Fibroblast of lung (primary cell): ENCODE results near the gene CHST11. TPM values are rescaled to one million over a fixed set of nuclear protein-coding genes. Genes with fewer than 3 reads are reported as not detected.

Experiments
- DNase-seq, 2 donors: peaks; one replicate each; pipeline versions ENCODE4 v3.0.0 to v3.0.0-alpha.2; 2010; ENCODE audit warnings: low read depth in 2 of 2
- H2AFZ ChIP-seq: 2 replicates; pipeline ENCODE4 v1.5.1; 2012; ENCODE audit warnings: low read length, control low read depth, inconsistent platforms
- H3K27ac ChIP-seq: 2 replicates; pipeline ENCODE4 v1.5.1; 2011; ENCODE audit warnings: low read length, control low read depth; ENCODE audit not compliant: insufficient read depth
- H3K27me3 ChIP-seq: 2 replicates; pipeline ENCODE4 v1.5.1; 2011; ENCODE audit warnings: mild to moderate bottlenecking, low read length; ENCODE audit not compliant: control insufficient read depth, insufficient read depth
- H3K36me3 ChIP-seq: 2 replicates; pipeline ENCODE4 v1.5.1; 2011; ENCODE audit warnings: low read length; ENCODE audit not compliant: control insufficient read depth, insufficient read depth
- H3K4me1 ChIP-seq: 2 replicates; pipeline ENCODE4 v1.5.1; 2011; ENCODE audit warnings: low read length; ENCODE audit not compliant: control insufficient read depth, insufficient read depth; ENCODE audit errors: extremely low read depth
- H3K4me2 ChIP-seq: 2 replicates; pipeline ENCODE4 v1.5.1; 2011; ENCODE audit warnings: low read length, control low read depth; ENCODE audit not compliant: insufficient read depth; ENCODE audit errors: extremely low read depth
- H3K4me3 ChIP-seq, 4 experiments: fragments of 200-600 bp in 1 of 4; sonication (generic) in 1 of 4; replicated peaks in 1 of 4; 2 replicates each; pipeline ENCODE4 v1.5.1; 2011 to 2016; ENCODE audit warnings: low read length in 4 of 4, low read depth in 3 of 4, mild to moderate bottlenecking in 3 of 4, control low read depth in 2 of 4, inconsistent platforms in 1 of 4, mixed read lengths in 1 of 4; ENCODE audit not compliant: insufficient read depth in 1 of 4; ENCODE audit errors: control extremely low read depth in 1 of 4
- H3K79me2 ChIP-seq: 2 replicates; pipeline ENCODE4 v1.5.1; 2012; ENCODE audit warnings: mild to moderate bottlenecking, low read length, inconsistent platforms; ENCODE audit not compliant: control insufficient read depth, insufficient read depth
- H3K9ac ChIP-seq: 2 replicates; pipeline ENCODE4 v1.5.1; 2011; ENCODE audit warnings: mild to moderate bottlenecking, low read length, control low read depth; ENCODE audit not compliant: insufficient read depth
- H3K9me3 ChIP-seq: 2 replicates; pipeline ENCODE4 v1.5.1; 2012; ENCODE audit warnings: low read depth, low read length; ENCODE audit not compliant: control insufficient read depth, insufficient read depth
- H4K20me1 ChIP-seq: 2 replicates; pipeline ENCODE4 v1.5.1; 2011; ENCODE audit warnings: low read length; ENCODE audit not compliant: control insufficient read depth, insufficient read depth; ENCODE audit errors: extremely low read depth
- EZH2 ChIP-seq: IDR thresholded peaks from 2 replicates; pipeline ENCODE4 v1.5.1; 2012; ENCODE audit warnings: low read length, control low read depth, mild to moderate bottlenecking; ENCODE audit errors: missing control alignments
- polyA plus RNA-seq, 2 donors: library from polyadenylated mRNA; depleted of rRNA in 1 of 2; stranded (reverse) in 1 of 2; unstranded in 1 of 2; fragments of >200 nt; gene quantifications; 2 replicates each; pipeline ENCODE4 v1.2.1, GENCODE V29; 2011 to 2012; ENCODE audit warnings: missing spikeins in 1 of 2
- total RNA-seq: library from RNA; depleted of rRNA; stranded (reverse); fragments of >200 nt; gene quantifications from 2 replicates; pipeline ENCODE4 v1.2.1, GENCODE V29; 2014
- TF ChIP-seq, protein P1 (sequence below), 2 donors: IDR thresholded peaks in 1 of 2; conservative IDR thresholded peaks in 1 of 2; 1 replicate in 1 of 2; 2 replicates in 1 of 2; pipeline ENCODE4 v1.5.1; 2011 to 2012; ENCODE audit warnings: low read length in 2 of 2, control low read depth in 1 of 2, inconsistent platforms in 1 of 2, low read depth in 1 of 2, mild to moderate bottlenecking in 1 of 2

CHST11 gene
- total and polyA plus RNA-seq, 2 donors (not counting 1 experiment from before 2014, with no cell fraction given): 3.5 to 9.1 TPM

DNA sequence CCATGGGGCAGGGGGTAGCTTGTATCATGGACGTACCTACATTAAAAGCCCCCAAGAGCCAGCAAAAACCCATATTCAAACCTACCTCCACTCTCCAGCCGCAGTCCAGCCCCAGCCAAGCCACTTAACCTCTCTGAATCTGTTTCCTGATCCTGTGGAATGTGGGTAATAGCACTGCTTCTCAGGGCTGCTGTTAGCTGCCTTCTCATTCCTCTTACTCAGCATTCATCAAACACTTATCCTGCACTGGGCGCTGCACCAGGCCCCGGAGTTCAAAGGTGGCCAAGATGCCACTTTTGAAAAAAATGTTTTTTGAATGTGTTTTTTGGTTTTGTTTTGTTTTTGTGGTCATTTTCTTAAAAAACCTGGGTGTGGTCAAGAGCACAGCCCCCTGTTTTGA lies 237.4 kb downstream of the CHST11 start:
- peak in 1 of 2 donors; percentile 81 for DNase-seq
- Histone ChIP-seq H3K27me3 (no peaks in the 10 kb centered on the region), H3K4me1 (peaks cover 16% of the 10 kb centered on the region), H3K27ac (peak overlapping the region; percentile 48), H3K9me3 (no peaks in the 10 kb centered on the region), H3K9ac (no peak overlapping the region), H2AFZ (no peak overlapping the region), H3K36me3 (no peaks in the 10 kb centered on the region), H3K4me2 (no peak overlapping the region), H4K20me1 (no peaks in the 10 kb centered on the region), H3K4me3 (no peak overlapping the region), H3K79me2 (no peaks in the 10 kb centered on the region)
- TF ChIP-seq EZH2: no peak
- TF ChIP-seq, protein P1, sequence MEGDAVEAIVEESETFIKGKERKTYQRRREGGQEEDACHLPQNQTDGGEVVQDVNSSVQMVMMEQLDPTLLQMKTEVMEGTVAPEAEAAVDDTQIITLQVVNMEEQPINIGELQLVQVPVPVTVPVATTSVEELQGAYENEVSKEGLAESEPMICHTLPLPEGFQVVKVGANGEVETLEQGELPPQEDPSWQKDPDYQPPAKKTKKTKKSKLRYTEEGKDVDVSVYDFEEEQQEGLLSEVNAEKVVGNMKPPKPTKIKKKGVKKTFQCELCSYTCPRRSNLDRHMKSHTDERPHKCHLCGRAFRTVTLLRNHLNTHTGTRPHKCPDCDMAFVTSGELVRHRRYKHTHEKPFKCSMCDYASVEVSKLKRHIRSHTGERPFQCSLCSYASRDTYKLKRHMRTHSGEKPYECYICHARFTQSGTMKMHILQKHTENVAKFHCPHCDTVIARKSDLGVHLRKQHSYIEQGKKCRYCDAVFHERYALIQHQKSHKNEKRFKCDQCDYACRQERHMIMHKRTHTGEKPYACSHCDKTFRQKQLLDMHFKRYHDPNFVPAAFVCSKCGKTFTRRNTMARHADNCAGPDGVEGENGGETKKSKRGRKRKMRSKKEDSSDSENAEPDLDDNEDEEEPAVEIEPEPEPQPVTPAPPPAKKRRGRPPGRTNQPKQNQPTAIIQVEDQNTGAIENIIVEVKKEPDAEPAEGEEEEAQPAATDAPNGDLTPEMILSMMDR (conservative IDR thresholded peaks at IDR 0.05 in 1 of 2, IDR thresholded peaks at IDR 0.05 in 1 of 2; ENCODE audit: low read depth in 1 of 2, low read length in 2 of 2): no peak

DNA sequence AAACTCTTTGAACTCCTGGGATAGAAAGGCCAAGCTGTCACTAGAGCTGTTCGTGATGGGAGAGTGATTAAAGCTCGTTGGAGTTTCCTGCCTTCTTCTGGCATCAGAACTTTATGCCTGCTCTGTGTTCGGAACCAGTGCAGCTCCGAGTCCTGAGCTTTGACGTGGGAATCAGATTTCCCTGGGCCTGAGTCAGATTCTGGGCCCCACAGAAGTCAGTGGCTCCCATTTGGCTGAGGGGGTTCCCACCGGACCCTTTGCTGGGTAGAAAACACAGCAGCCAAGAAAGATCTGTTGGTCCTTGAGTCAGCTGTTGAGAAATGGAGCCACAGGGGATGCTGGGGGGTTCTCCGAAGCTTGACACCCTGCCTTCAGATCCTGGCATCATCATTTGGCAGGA lies 238.0 kb downstream of the CHST11 start:
- no peak overlapping the region for H3K4me2 ChIP-seq
- no peaks in the 10 kb centered on the region for H3K27me3 ChIP-seq
- H3K4me1 ChIP-seq: peaks cover 21% of the 10 kb centered on the region
- H4K20me1 ChIP-seq: no peaks in the 10 kb centered on the region
- peak in 1 of 2 donors; percentile 33 for DNase-seq
- no peak overlapping the region for H2AFZ ChIP-seq
- no peak overlapping the region for H3K4me3 ChIP-seq
- no peak overlapping the region for H3K9ac ChIP-seq
- TF ChIP-seq, protein P1 (conservative IDR thresholded peaks at IDR 0.05 in 1 of 2, IDR thresholded peaks at IDR 0.05 in 1 of 2; ENCODE audit: low read depth in 1 of 2, low read length in 2 of 2): no peak
- no peak for TF ChIP-seq EZH2
- peak overlapping the region; percentile 48 for H3K27ac ChIP-seq
- H3K9me3 ChIP-seq: no peaks in the 10 kb centered on the region
- no peaks in the 10 kb centered on the region for H3K36me3 ChIP-seq
- no peaks in the 10 kb centered on the region for H3K79me2 ChIP-seq

DNA sequence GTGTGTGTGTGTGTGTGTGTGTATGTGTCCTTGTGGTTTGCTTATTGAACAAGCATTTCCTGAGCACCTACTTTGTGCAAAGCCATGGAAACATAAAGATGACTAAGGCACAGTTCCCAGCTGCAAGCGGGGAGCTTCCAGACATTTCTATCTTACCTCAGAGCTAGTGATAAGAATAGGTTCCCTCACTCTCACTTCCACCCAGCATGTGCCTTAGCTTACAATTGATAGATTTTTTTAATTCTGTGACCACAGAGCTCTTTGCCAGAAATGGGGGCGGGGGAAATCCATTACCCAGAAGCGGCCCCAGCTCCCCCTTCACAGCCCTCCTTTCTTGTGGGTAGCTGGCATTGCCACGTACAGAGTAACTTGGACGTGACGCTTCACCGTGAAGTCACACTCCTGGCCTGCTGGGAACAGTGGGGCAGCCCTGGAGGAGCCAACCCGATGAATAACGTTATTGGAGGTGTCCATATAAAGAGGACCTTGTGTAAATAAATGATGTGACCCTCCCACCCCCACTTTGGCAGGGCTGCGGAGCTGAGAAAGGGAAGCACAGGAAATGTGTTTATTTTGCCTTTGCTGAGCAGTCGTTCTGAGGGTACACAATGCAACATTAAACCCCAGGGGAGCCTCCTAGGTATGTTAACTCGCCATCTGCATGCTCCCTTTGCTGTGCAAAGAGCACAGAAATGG lies 238.9 kb downstream of the CHST11 start:
- Histone ChIP-seq H4K20me1 (no peaks in the 10 kb centered on the region), H3K4me1 (peaks cover 23% of the 10 kb centered on the region), H3K4me2 (peak overlapping the region; percentile 58), H3K9me3 (no peaks in the 10 kb centered on the region), H2AFZ (no peak overlapping the region), H3K27ac (peak overlapping the region; percentile 36), H3K79me2 (no peaks in the 10 kb centered on the region), H3K36me3 (no peaks in the 10 kb centered on the region), H3K27me3 (no peaks in the 10 kb centered on the region), H3K9ac (no peak overlapping the region), H3K4me3 (no peak overlapping the region)
- TF ChIP-seq, protein P1 (conservative IDR thresholded peaks at IDR 0.05 in 1 of 2, IDR thresholded peaks at IDR 0.05 in 1 of 2; ENCODE audit: low read depth in 1 of 2, low read length in 2 of 2): no peak
- no peak for TF ChIP-seq EZH2
- peak; percentile 85 to 100 for DNase-seq
